Measurements from ENCODE around the gene TMC1. TPM values are rescaled to one million over a fixed set of nuclear protein-coding genes. Genes with fewer than 3 reads are reported as not detected.

TMC1 gene
- total and polyA plus RNA-seq, 2 of the 13 experiments (the other 11 are each of a cell fraction or from before 2014, with no cell fraction given) = 0.02 to 0.03 TPM

DNA sequence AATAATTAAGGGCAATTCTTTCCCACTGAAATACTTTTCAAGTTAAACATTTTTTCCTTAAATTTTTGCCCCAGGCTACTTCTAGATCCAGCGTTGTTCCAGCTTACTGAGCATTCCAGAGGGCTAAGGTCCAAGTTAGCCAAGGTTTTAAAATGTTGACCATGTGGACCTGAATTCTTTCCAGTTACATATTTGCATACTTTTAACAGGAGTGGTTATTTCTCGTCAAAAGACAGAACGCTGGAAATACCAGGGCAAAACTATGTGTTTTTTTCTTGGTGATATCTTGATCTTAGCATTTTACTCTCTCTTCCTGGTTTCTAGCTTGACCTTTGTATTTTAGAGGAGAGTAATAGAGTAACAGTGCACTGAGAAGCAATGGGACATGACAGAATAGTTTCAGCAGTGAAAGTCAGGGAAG, 32.8 kb downstream of the TMC1 start (continued):
- TF ChIP-seq, protein P1, sequence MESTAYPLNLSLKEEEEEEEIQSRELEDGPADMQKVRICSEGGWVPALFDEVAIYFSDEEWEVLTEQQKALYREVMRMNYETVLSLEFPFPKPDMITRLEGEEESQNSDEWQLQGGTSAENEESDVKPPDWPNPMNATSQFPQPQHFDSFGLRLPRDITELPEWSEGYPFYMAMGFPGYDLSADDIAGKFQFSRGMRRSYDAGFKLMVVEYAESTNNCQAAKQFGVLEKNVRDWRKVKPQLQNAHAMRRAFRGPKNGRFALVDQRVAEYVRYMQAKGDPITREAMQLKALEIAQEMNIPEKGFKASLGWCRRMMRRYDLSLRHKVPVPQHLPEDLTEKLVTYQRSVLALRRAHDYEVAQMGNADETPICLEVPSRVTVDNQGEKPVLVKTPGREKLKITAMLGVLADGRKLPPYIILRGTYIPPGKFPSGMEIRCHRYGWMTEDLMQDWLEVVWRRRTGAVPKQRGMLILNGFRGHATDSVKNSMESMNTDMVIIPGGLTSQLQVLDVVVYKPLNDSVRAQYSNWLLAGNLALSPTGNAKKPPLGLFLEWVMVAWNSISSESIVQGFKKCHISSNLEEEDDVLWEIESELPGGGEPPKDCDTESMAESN (CRISPR knock-in tag; conservative IDR thresholded peaks at IDR 0.05) = no peak
- no peak for TF ChIP-seq MEF2D (CRISPR knock-in tag; IDR thresholded peaks at IDR 0.05)
- TF ChIP-seq KAT2B (IDR thresholded peaks at IDR 0.05; ENCODE audit: borderline replicate concordance, low read depth, low read length) = no peak
- 0 out of 2 replicates have a peak, but pooled peaks have one; percentile 15 for TF ChIP-seq SAP130 (CRISPR knock-in tag; IDR thresholded peaks at IDR 0.05; ENCODE audit: low read depth)
- TF ChIP-seq LCORL (IDR thresholded peaks at IDR 0.05) = no peak
- TF ChIP-seq LCORL (CRISPR knock-in tag; IDR thresholded peaks at IDR 0.05) = peak; percentile 41; the same call in 1 of the 2 replicates
- 0 out of 2 replicates have a peak, but pooled peaks have one; percentile 22 for TF ChIP-seq ARID5B (CRISPR knock-in tag; IDR thresholded peaks at IDR 0.05)
- no peak for TF ChIP-seq STAT6 (CRISPR knock-in tag; IDR thresholded peaks at IDR 0.05; ENCODE audit: borderline replicate concordance)
- TF ChIP-seq ZSCAN31 (CRISPR knock-in tag; IDR thresholded peaks at IDR 0.05; ENCODE audit: low read depth) = no peak
- TF ChIP-seq GATAD2A (CRISPR knock-in tag; IDR thresholded peaks at IDR 0.05) = 0 out of 2 replicates have a peak, but pooled peaks have one; percentile 16
- no peak for TF ChIP-seq ZBTB7B (CRISPR knock-in tag; IDR thresholded peaks at IDR 0.05)
- TF ChIP-seq SYNCRIP (IDR thresholded peaks at IDR 0.05; ENCODE audit: insufficient read depth, low read depth, low read length) = no peak
- TF ChIP-seq, protein P2, sequence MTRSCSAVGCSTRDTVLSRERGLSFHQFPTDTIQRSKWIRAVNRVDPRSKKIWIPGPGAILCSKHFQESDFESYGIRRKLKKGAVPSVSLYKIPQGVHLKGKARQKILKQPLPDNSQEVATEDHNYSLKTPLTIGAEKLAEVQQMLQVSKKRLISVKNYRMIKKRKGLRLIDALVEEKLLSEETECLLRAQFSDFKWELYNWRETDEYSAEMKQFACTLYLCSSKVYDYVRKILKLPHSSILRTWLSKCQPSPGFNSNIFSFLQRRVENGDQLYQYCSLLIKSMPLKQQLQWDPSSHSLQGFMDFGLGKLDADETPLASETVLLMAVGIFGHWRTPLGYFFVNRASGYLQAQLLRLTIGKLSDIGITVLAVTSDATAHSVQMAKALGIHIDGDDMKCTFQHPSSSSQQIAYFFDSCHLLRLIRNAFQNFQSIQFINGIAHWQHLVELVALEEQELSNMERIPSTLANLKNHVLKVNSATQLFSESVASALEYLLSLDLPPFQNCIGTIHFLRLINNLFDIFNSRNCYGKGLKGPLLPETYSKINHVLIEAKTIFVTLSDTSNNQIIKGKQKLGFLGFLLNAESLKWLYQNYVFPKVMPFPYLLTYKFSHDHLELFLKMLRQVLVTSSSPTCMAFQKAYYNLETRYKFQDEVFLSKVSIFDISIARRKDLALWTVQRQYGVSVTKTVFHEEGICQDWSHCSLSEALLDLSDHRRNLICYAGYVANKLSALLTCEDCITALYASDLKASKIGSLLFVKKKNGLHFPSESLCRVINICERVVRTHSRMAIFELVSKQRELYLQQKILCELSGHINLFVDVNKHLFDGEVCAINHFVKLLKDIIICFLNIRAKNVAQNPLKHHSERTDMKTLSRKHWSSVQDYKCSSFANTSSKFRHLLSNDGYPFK (CRISPR knock-in tag; IDR thresholded peaks at IDR 0.05; ENCODE audit: borderline replicate concordance) = no peak
- no peak for TF ChIP-seq HNRNPUL1 (IDR thresholded peaks at IDR 0.05; ENCODE audit: low read depth, low read length)
- TF ChIP-seq, protein P3, sequence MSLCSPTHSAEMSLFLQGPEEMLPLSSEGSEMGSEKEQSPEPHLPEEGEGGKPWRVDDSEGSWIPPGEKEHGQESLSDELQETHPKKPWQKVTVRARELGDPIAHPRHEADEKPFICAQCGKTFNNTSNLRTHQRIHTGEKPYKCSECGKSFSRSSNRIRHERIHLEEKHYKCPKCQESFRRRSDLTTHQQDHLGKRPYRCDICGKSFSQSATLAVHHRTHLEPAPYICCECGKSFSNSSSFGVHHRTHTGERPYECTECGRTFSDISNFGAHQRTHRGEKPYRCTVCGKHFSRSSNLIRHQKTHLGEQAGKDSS (CRISPR knock-in tag; IDR thresholded peaks at IDR 0.05; ENCODE audit: borderline replicate concordance, low read depth) = no peak
- TF ChIP-seq ZNF777 (CRISPR knock-in tag; IDR thresholded peaks at IDR 0.05) = no peak
- TF ChIP-seq, protein P4, sequence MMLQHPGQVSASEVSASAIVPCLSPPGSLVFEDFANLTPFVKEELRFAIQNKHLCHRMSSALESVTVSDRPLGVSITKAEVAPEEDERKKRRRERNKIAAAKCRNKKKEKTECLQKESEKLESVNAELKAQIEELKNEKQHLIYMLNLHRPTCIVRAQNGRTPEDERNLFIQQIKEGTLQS (CRISPR knock-in tag; IDR thresholded peaks at IDR 0.05) = no peak

Data from HepG2 (cell line).